Endothelial cell of umbilical vein (primary cell): ENCODE data around the gene OR2AG1. TPM values are rescaled to one million over a fixed set of nuclear protein-coding genes. Genes with fewer than 3 reads are reported as not detected.

ENCODE experiments used
- BruUV-seq: library from RNA; stranded (reverse); fragments of 400-500 nt; replicated peaks from 2 replicates; lab custom pipeline; 2021; lab: Mats Ljungman, UMichigan
- CTCF ChIA-PET: fragments of 300-600, 350-600 bp; sonication (Branson Sonifier 250); formaldehyde crosslinking; loops from one replicate; lab custom pipeline; 2021; ENCODE audit warnings: antibody characterized with exemption, inconsistent platforms; lab: Charles Lee
- POLR2A ChIA-PET: fragments of 300-600, 350-600 bp; sonication (Branson Sonifier 250); formaldehyde crosslinking; loops from one replicate; lab custom pipeline; 2021; ENCODE audit warnings: antibody characterized with exemption, inconsistent platforms; lab: Charles Lee
- DNase-seq: peaks from one replicate; pipeline ENCODE4 v3.0.0-alpha.2; 2011; ENCODE audit warnings: low read depth, low spot score
- FAIRE-seq: peaks from 2 replicates; lab custom pipeline; 2011; peaks lifted over from hg19 to GRCh38; lab: Jason Lieb, UNC
- H2AFZ ChIP-seq: 2 replicates; pipeline ENCODE4 v1.6.0; 2012; ENCODE audit warnings: low read depth, low read length, control low read depth, inconsistent platforms
- H3K27ac ChIP-seq: 2 replicates; pipeline ENCODE4 v1.5.1; 2011; ENCODE audit warnings: low read depth, mild to moderate bottlenecking, control low read depth, low read length, moderate library complexity; ENCODE audit not compliant: insufficient read depth
- H3K27me3 ChIP-seq, 2 experiments: 2 replicates each; pipeline versions ENCODE4 v1.6.0 to v1.6.1; 2011; ENCODE audit warnings: low read length in 2 of 2, mixed read lengths in 1 of 2; ENCODE audit not compliant: control insufficient read depth in 2 of 2, insufficient read depth in 2 of 2
- H3K36me3 ChIP-seq, 2 experiments: 2 replicates in 1 of 2; 3 replicates in 1 of 2; pipeline ENCODE4 v1.5.1; 2011; ENCODE audit warnings: low read length in 2 of 2, mild to moderate bottlenecking in 1 of 2, moderate library complexity in 1 of 2; ENCODE audit not compliant: control insufficient read depth in 2 of 2, insufficient read depth in 2 of 2; ENCODE audit errors: extremely low read depth in 1 of 2
- H3K4me1 ChIP-seq: 3 replicates; pipeline ENCODE4 v1.5.1; 2011; ENCODE audit warnings: mild to moderate bottlenecking, low read length; ENCODE audit not compliant: control insufficient read depth, insufficient read depth; ENCODE audit errors: extremely low read depth
- H3K4me2 ChIP-seq: 2 replicates; pipeline ENCODE4 v1.6.1; 2011; ENCODE audit warnings: low read length, control low read depth, mixed read lengths; ENCODE audit not compliant: insufficient read depth
- H3K4me3 ChIP-seq, 3 experiments: fragments of 200-600 bp in 1 of 3; sonication (generic), shearing (Covaris generic) in 1 of 3; replicated peaks in 1 of 3; 2 replicates each; pipeline ENCODE4 v1.5.1; 2011 to 2016; ENCODE audit warnings: control low read depth in 3 of 3, low read length in 3 of 3, mild to moderate bottlenecking in 2 of 3, inconsistent platforms in 1 of 3, low read depth in 1 of 3, moderate library complexity in 1 of 3; ENCODE audit not compliant: insufficient read depth in 1 of 3
- H3K79me2 ChIP-seq: 2 replicates; pipeline ENCODE4 v1.6.0; 2012; ENCODE audit warnings: low read length, inconsistent platforms; ENCODE audit not compliant: control insufficient read depth, insufficient read depth
- H3K9ac ChIP-seq: replicated peaks from 2 replicates; pipeline ENCODE3; 2011; ENCODE audit warnings: low read length, control low read depth; ENCODE audit not compliant: insufficient read depth; ENCODE audit errors: extremely low read depth
- H3K9me1 ChIP-seq: replicated peaks from 3 replicates; pipeline ENCODE4 v1.6.0; 2011; ENCODE audit warnings: mild to moderate bottlenecking, low read length; ENCODE audit not compliant: control insufficient read depth, insufficient read depth; ENCODE audit errors: extremely low read depth
- H3K9me3 ChIP-seq: replicated peaks from 2 replicates; pipeline ENCODE4 v1.5.1; 2012; ENCODE audit warnings: low read length, inconsistent platforms; ENCODE audit not compliant: control insufficient read depth, insufficient read depth
- H4K20me1 ChIP-seq: replicated peaks from 2 replicates; pipeline ENCODE3; 2011; ENCODE audit warnings: mild to moderate bottlenecking, low read length; ENCODE audit not compliant: control insufficient read depth, insufficient read depth; ENCODE audit errors: extremely low read depth
- EZH2 ChIP-seq: IDR thresholded peaks from 2 replicates; pipeline ENCODE4 v1.6.1; 2012; ENCODE audit warnings: borderline replicate concordance, low read depth, mild to moderate bottlenecking, moderate library complexity, low read length, inconsistent platforms; ENCODE audit not compliant: severe bottlenecking
- FOS ChIP-seq: IDR thresholded peaks from 2 replicates; pipeline ENCODE4 v1.6.1; 2011; ENCODE audit warnings: mild to moderate bottlenecking, low read length, moderate library complexity, borderline replicate concordance; ENCODE audit not compliant: insufficient read depth
- GATA2 ChIP-seq: IDR thresholded peaks from 2 replicates; pipeline ENCODE4 v1.7.0; 2011; ENCODE audit warnings: low read depth, mild to moderate bottlenecking, moderate library complexity, mixed read lengths, low read length; ENCODE audit not compliant: insufficient read length, insufficient read depth
- JUN ChIP-seq: IDR thresholded peaks from 2 replicates; pipeline ENCODE4 v1.6.1; 2011; ENCODE audit warnings: borderline replicate concordance, low read depth; ENCODE audit not compliant: insufficient read length, insufficient read depth
- MYC ChIP-seq: IDR thresholded peaks from one replicate; pipeline ENCODE4 v1.6.1; 2011; ENCODE audit warnings: mild to moderate bottlenecking, low read depth, low read length
- POLR2A ChIP-seq: IDR thresholded peaks from 2 replicates; pipeline ENCODE4 v1.6.1; 2012; ENCODE audit warnings: low read depth, mild to moderate bottlenecking, control low read depth, low read length
- POLR2AphosphoS5 ChIP-seq: IDR thresholded peaks from 2 replicates; pipeline ENCODE4 v1.6.1; 2012; ENCODE audit warnings: low read depth, mild to moderate bottlenecking, control low read depth, low read length, moderate library complexity; ENCODE audit not compliant: insufficient read depth
- dilution Hi-C: fragments of 300-500 bp; cut with MboI; formaldehyde crosslinking; loops from one replicate; pipeline ENCODE4 v1.15.0; 2019; ENCODE audit warnings: low sequenced_read_pairs; ENCODE audit not compliant: extremely low pct_ligation_motif_present
- intact Hi-C: fragments of 100-400 bp; cut with micrococcal nuclease; formaldehyde crosslinking; loops from one replicate; pipeline ENCODE4 v1.10.0; 2022
- polyA plus RNA-seq, 4 experiments: library from polyadenylated mRNA; depleted of rRNA in 3 of 4; stranded (reverse) in 3 of 4; unstranded in 1 of 4; fragments of >200 nt; gene quantifications; 2 replicates each; pipeline versions ENCODE4 v1.2.1 to v1.2.3, GENCODE V29; 2011 to 2012; ENCODE audit warnings: missing spikeins in 1 of 4
- total RNA-seq: library from RNA; stranded (reverse); gene quantifications from 2 replicates; pipeline ENCODE4 v1.2.3, GENCODE V29; 2021
- TF ChIP-seq, protein P1 (sequence below), 2 donors: IDR thresholded peaks; 1 replicate in 1 of 2; 2 replicates in 1 of 2; pipeline ENCODE4 v1.5.1; 2011; ENCODE audit warnings: low read length in 2 of 2, mild to moderate bottlenecking in 2 of 2, moderate library complexity in 2 of 2, control low read depth in 1 of 2, inconsistent platforms in 1 of 2, low read depth in 1 of 2; ENCODE audit not compliant: insufficient read depth in 1 of 2; ENCODE audit errors: extremely low read depth in 1 of 2
- TF ChIP-seq, protein P2 (sequence below): IDR thresholded peaks from 2 replicates; pipeline ENCODE4 v1.6.1; 2011; ENCODE audit not compliant: insufficient read depth, insufficient read length

Gene OR2AG1
- total and polyA plus RNA-seq, 2 donors (not counting 3 experiments of a cell fraction or from before 2014, with no cell fraction given): not detected

DNA sequence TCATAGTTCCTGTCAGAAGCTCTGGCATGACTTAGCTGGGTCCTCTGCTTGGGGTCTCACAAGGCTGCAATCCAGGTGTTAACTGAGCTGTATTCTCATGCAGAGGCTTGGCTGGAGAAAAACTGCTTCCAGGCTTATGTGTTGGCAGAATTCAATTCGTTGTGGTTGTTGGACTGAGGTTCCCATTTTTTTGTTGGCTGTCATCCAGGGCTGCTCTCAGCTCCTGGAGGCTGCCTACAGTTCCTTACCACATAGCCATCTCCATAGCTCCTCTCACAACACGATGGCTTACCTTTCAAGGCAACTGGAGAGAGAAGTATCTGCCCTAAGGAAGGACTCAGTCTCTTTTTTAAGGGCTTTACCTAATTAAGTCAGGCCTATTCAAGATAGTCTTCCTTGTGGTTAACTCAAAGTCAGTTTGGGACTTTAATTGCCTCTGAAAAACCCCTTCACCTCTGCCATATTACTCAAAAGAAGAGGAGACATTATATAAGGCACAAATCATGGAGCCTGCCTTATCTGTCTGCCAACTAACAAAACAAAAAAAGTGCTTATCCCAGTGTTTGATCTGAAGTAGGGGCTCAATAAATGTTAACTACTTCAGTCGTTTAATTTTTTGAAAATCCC is 46.2 kb upstream of the OR2AG1 start:
- Histone ChIP-seq H3K79me2 (no peaks in the 10 kb centered on the region), H3K27me3 (peaks cover 0 to 3% of the 10 kb centered on the region in 2 experiments), H3K9me1 (no peaks in the 10 kb centered on the region), H3K36me3 (no peaks in the 10 kb centered on the region), H3K4me3 (no peak overlapping the region), H4K20me1 (no peaks in the 10 kb centered on the region), H2AFZ (no peak overlapping the region), H3K4me2 (no peak overlapping the region), H3K27ac (no peak overlapping the region), H3K9me3 (no peaks in the 10 kb centered on the region), H3K4me1 (peaks cover 12% of the 10 kb centered on the region), H3K9ac (no peak overlapping the region)
- POLR2A ChIA-PET: no interaction called here
- TF ChIP-seq GATA2 (no peak), FOS (no peak), POLR2AphosphoS5 (no peak), EZH2 (no peak), POLR2A (no peak), MYC (no peak), JUN (no peak)
- TF ChIP-seq, protein P1, sequence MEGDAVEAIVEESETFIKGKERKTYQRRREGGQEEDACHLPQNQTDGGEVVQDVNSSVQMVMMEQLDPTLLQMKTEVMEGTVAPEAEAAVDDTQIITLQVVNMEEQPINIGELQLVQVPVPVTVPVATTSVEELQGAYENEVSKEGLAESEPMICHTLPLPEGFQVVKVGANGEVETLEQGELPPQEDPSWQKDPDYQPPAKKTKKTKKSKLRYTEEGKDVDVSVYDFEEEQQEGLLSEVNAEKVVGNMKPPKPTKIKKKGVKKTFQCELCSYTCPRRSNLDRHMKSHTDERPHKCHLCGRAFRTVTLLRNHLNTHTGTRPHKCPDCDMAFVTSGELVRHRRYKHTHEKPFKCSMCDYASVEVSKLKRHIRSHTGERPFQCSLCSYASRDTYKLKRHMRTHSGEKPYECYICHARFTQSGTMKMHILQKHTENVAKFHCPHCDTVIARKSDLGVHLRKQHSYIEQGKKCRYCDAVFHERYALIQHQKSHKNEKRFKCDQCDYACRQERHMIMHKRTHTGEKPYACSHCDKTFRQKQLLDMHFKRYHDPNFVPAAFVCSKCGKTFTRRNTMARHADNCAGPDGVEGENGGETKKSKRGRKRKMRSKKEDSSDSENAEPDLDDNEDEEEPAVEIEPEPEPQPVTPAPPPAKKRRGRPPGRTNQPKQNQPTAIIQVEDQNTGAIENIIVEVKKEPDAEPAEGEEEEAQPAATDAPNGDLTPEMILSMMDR (IDR thresholded peaks at IDR 0.05; ENCODE audit: extremely low read depth in 1 of 2, insufficient read depth in 1 of 2, low read depth in 1 of 2, low read length in 2 of 2): no peak
- TF ChIP-seq, protein P2, sequence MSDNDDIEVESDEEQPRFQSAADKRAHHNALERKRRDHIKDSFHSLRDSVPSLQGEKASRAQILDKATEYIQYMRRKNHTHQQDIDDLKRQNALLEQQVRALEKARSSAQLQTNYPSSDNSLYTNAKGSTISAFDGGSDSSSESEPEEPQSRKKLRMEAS: no peak
- FAIRE-seq: no peak
- no TSS peak for BruUV-seq
- intact Hi-C loops: loop anchor here (5.0 kb wide), 1 partner anchor 34 kb away; no protein-coding TSS in a partner anchor
- no peak for DNase-seq
- CTCF ChIA-PET: interaction anchor here (1.1 to 17.3 kb wide), 7 partner anchors 8 to 34 kb away, joined by 4 to 391 read pairs (median 12); no protein-coding TSS in a partner anchor
- dilution Hi-C loops: no loop called here
